NT2/D1 (cell line): ENCODE results near the gene KMT2A.

Experiments
- DNase-seq: peaks from one replicate; pipeline ENCODE4 v3.0.0-alpha.2; 2011; ENCODE audit warnings: low read depth, low spot score
- H3K27me3 ChIP-seq: 2 replicates; pipeline ENCODE4 v1.6.0; 2011; ENCODE audit warnings: mild to moderate bottlenecking; ENCODE audit not compliant: insufficient read length, insufficient read depth
- H3K36me3 ChIP-seq: 2 replicates; pipeline ENCODE4 v1.6.1; 2011; ENCODE audit warnings: mild to moderate bottlenecking, low read length, mixed read lengths; ENCODE audit not compliant: insufficient read depth, insufficient read length
- H3K4me1 ChIP-seq: 2 replicates; pipeline ENCODE4 v1.5.1; 2011; ENCODE audit not compliant: insufficient read depth, insufficient read length
- H3K4me3 ChIP-seq: 2 replicates; pipeline ENCODE4 v1.5.1; 2011; ENCODE audit warnings: low read depth; ENCODE audit not compliant: insufficient read length
- H3K9ac ChIP-seq: 2 replicates; pipeline ENCODE4 v1.6.0; 2011; ENCODE audit warnings: low read depth; ENCODE audit not compliant: insufficient read length
- H3K9me3 ChIP-seq: 2 replicates; pipeline ENCODE4 v1.5.1; 2011; ENCODE audit warnings: mild to moderate bottlenecking, low read length; ENCODE audit not compliant: insufficient read depth
- SUZ12 ChIP-seq: IDR thresholded peaks from 2 replicates; pipeline ENCODE4 v1.6.1; 2011; ENCODE audit not compliant: insufficient read length, insufficient read depth; ENCODE audit errors: extremely low read depth
- YY1 ChIP-seq: IDR thresholded peaks from 2 replicates; pipeline ENCODE4 v1.6.1; 2011; ENCODE audit not compliant: insufficient read length, insufficient read depth
- ZNF274 ChIP-seq: IDR thresholded peaks from 2 replicates; pipeline ENCODE4 v1.6.1; 2011; ENCODE audit warnings: mild to moderate bottlenecking, low read depth, low read length

The KMT2A gene

GRCh38 chr11:118535261-118535660 lies 99.0 kb downstream of the KMT2A start:
- Histone ChIP-seq H3K27me3 (no peaks in the 10 kb centered on the region), H3K9ac (no peak overlapping the region), H3K9me3 (no peaks in the 10 kb centered on the region), H3K4me1 (peaks cover 5% of the 10 kb centered on the region), H3K4me3 (no peak overlapping the region), H3K36me3 (no peaks in the 10 kb centered on the region)
- TF ChIP-seq YY1: no peak
- no peak for TF ChIP-seq ZNF274
- no peak for TF ChIP-seq SUZ12
- DNase-seq: no peak

DNA sequence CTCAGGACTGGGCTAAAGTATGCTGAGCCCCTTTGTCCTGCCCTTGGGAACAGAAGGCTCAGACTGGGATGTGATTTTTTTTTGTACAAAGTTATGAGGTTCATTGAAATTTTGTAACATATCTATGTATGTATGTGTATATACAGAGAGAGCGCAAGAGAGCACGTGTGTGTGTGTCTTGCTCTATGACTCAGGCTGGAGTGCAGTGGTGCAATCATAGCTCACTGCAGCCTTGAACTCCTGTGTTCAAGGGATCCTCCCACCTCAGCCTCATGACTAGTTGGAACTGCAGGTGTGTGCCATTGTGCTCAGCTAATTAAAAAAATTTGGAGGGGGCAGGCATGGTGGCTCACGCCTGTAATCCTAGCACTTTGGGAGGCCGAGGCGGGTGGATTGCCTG lies 100.4 kb downstream of the KMT2A start:
- TF ChIP-seq SUZ12 (no peak), YY1 (no peak), ZNF274 (no peak)
- Histone ChIP-seq H3K9me3 (no peaks in the 10 kb centered on the region), H3K27me3 (no peaks in the 10 kb centered on the region), H3K4me1 (peaks cover 4% of the 10 kb centered on the region), H3K4me3 (no peak overlapping the region), H3K9ac (no peak overlapping the region), H3K36me3 (no peaks in the 10 kb centered on the region)
- DNase-seq: no peak

DNA sequence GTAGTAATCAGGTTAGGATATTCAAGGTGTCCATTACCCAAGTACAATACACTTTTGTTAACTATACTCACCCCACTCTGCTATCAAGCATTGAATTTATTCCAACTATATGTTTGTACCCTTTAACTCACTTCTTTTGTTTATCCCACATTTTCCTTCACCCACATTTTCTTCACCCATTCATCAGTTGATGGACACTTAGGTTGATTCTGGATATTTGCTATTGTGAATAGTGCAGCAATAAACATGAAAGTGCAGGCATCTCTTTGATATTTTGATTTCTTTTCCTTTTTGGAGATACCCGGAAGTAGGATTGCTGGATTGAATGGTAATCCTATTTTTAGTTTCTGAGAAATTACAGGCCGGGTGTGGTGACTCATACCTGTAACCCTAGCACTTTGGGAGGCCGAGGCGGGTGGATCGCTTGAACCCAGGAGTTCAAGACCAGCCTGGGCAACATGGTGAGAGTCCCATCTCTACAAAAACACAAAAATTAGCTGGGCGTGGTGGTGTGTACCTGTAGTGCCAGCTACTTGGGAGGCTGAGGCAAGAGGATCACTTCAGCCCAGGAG lies 101.2 kb downstream of the KMT2A start:
- no peak overlapping the region for H3K4me3 ChIP-seq
- H3K36me3 ChIP-seq: no peaks in the 10 kb centered on the region
- H3K9ac ChIP-seq: no peak overlapping the region
- no peaks in the 10 kb centered on the region for H3K27me3 ChIP-seq
- no peaks in the 10 kb centered on the region for H3K9me3 ChIP-seq
- no peaks in the 10 kb centered on the region for H3K4me1 ChIP-seq
- no peak for TF ChIP-seq YY1
- TF ChIP-seq SUZ12: no peak
- TF ChIP-seq ZNF274: no peak
- no peak for DNase-seq

GRCh38 chr11:118544010-118544646 lies 107.8 kb downstream of the KMT2A start:
- Histone ChIP-seq H3K9me3 (no peaks in the 10 kb centered on the region), H3K9ac (no peak overlapping the region), H3K27me3 (no peaks in the 10 kb centered on the region), H3K4me1 (no peaks in the 10 kb centered on the region), H3K36me3 (peaks cover 7% of the 10 kb centered on the region), H3K4me3 (no peak overlapping the region)
- DNase-seq: no peak
- no peak for TF ChIP-seq SUZ12

GRCh38 chr11:118544647-118545010 lies 108.3 kb downstream of the KMT2A start:
- Histone ChIP-seq H3K9me3 (no peaks in the 10 kb centered on the region), H3K36me3 (peaks cover 7% of the 10 kb centered on the region), H3K27me3 (no peaks in the 10 kb centered on the region), H3K4me3 (no peak overlapping the region), H3K9ac (no peak overlapping the region), H3K4me1 (no peaks in the 10 kb centered on the region)
- DNase-seq: no peak
- TF ChIP-seq ZNF274: no peak
- TF ChIP-seq YY1: no peak
- no peak for TF ChIP-seq SUZ12

GRCh38 chr11:118545533-118545932 lies 109.2 kb downstream of the KMT2A start:
- H3K36me3 ChIP-seq: peaks cover 9% of the 10 kb centered on the region
- no peak overlapping the region for H3K9ac ChIP-seq
- TF ChIP-seq YY1 (no peak), ZNF274 (no peak), SUZ12 (no peak)

DNA sequence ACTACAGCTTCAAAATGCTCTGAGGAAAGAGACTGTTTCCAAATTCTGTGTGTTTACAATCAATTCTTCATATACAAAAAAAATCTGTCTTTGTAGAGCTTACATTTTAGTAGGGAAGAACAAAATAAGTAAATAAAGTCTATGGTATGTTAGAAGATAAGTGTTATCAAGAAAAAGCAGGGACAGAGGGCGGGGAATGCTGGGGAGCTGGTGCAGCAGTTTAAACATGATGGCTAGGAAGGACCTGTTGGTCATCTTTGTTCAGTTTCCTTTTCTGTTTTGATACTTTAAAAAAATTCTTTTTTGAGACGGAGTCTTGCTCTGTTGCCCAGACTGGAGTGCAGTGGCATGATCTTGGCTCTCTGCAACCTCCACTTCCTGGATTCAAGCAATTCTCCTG lies 110.8 kb downstream of the KMT2A start:
- DNase-seq: no peak
- Histone ChIP-seq H3K4me3 (no peak overlapping the region), H3K9ac (no peak overlapping the region), H3K9me3 (no peaks in the 10 kb centered on the region), H3K36me3 (peaks cover 16% of the 10 kb centered on the region), H3K4me1 (no peaks in the 10 kb centered on the region), H3K27me3 (no peaks in the 10 kb centered on the region)
- TF ChIP-seq SUZ12 (no peak), YY1 (no peak), ZNF274 (no peak)

More at GRCh38 chr11:118545533-118545932, 109.2 kb downstream of the KMT2A start:
- Histone ChIP-seq H3K4me3 (no peak overlapping the region), H3K27me3 (no peaks in the 10 kb centered on the region), H3K4me1 (no peaks in the 10 kb centered on the region), H3K9me3 (no peaks in the 10 kb centered on the region)
- DNase-seq: no peak

- Histone ChIP-seq H3K9me3 (no peaks in the 10 kb centered on the region), H3K9ac (no peak overlapping the region), H3K36me3 (peaks cover 34% of the 10 kb centered on the region), H3K4me1 (no peaks in the 10 kb centered on the region), H3K27me3 (no peaks in the 10 kb centered on the region), H3K4me3 (no peak overlapping the region)
- no peak for TF ChIP-seq YY1
- no peak for TF ChIP-seq ZNF274
- TF ChIP-seq SUZ12: no peak
- no peak for DNase-seq
Measured at GRCh38 chr11:118552341-118552740, 116.0 kb downstream of the KMT2A start.
